Measurements from ENCODE around the gene TSPAN4. TPM values are rescaled to one million over a fixed set of nuclear protein-coding genes. Genes with fewer than 3 reads are reported as not detected.
A peak's percentile ranks its signal among the peaks of the same experiment; 100 is the strongest.

Gene TSPAN4
- total RNA-seq, 1 donor from 2014 or later: 26.4 TPM

DNA sequence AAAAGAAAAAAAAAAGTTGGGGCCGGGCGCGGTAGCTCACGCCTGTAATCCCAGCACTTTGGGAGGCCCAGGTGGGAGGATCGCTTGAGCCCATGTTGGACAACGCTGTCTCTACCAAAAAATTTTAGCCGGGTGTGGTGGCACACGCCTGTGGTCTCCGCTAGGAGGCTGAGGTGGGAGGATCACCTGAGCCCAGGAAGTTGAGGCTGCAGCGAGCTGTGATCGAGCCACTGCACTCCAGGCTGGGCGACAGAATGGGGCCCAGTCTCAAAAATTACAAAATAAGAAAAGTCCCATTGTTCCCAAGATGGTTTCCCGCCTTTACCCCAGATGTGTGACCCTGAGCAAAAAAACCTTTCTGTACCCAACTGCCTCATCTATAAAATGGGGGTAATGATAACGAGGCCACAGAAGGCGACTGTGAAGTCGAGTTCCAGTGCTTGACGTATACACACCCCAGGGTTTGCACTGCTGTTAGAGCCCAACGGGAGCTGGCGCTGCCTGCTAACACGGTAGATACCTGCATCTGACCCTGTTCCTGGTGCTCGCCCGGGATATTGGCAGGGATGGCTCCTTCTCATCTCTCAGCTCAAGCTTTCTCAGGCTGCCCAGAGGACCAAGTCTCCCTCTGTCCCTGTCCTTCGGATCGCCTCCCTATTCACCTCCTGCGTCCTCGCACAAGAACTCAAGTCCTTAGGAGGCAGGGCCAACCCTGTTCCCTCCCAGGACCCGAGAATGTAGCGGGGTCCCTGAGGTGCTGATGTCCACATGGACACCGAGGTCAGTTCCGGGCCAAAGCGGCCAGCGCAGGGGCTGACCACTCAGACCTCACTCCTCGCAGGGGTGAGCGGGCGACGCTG, 34.0 kb upstream of the TSPAN4 start:
- Mint-ChIP-seq H3K27me3 (ENCODE audit: unreplicated experiment) (peaks cover 17% of the 10 kb centered on the region), H3K27ac (ENCODE audit: unreplicated experiment) (peak overlapping the region; percentile 92)
- no peak for DNase-seq (ENCODE audit: low spot score)

DNA sequence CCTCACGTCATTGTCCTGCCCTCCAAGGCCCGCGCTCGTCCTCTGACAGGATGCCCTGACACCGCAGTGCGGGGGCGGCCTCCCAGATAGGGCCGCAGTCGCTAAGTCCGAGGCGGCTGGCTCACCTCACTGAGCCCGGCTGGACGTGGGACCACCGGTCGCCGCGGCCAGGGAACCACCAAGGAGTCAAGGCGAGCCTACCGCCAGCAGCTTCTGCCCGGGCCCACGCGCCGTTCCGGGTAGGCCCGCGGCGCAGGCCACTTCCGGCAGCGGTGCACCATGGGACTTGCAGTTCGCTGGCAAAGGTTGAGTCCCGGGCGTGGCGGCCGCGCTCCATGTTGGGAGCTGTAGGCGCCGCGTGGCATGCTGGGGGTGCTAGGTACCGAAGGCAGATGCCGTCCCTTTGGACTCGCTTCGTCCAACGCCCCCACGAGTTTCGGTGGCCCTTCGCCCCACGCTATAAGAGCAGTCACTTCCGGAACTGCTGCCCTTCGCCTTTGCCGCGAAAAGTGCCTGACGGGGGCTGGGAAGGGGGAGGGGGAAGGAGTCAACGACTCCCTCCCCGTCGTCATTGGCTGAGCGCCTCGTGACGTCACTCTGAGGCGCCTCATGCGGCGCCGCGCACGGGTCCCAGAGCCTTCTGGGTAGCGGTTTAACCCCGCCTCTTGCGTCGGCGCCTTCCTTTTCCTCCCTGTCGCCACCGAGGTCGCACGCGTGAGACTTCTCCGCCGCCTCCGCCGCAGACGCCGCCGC, 33.2 kb upstream of the TSPAN4 start, which contains the start of gene RPLP2:
Gene RPLP2 (plus strand): TSS at position 681 of the 753 bp plus-strand sequence. CDS start 268 bp downstream, outside the sequence.
- peak; percentile 96 for DNase-seq (ENCODE audit: low spot score)
- TF ChIP-seq, protein P1, sequence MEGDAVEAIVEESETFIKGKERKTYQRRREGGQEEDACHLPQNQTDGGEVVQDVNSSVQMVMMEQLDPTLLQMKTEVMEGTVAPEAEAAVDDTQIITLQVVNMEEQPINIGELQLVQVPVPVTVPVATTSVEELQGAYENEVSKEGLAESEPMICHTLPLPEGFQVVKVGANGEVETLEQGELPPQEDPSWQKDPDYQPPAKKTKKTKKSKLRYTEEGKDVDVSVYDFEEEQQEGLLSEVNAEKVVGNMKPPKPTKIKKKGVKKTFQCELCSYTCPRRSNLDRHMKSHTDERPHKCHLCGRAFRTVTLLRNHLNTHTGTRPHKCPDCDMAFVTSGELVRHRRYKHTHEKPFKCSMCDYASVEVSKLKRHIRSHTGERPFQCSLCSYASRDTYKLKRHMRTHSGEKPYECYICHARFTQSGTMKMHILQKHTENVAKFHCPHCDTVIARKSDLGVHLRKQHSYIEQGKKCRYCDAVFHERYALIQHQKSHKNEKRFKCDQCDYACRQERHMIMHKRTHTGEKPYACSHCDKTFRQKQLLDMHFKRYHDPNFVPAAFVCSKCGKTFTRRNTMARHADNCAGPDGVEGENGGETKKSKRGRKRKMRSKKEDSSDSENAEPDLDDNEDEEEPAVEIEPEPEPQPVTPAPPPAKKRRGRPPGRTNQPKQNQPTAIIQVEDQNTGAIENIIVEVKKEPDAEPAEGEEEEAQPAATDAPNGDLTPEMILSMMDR (IDR thresholded peaks at IDR 0.05; ENCODE audit: unreplicated experiment): no peak
- H3K36me3 Mint-ChIP-seq (ENCODE audit: low read depth, unreplicated experiment): peaks cover 14% of the 10 kb centered on the region
- H3K27me3 Mint-ChIP-seq (ENCODE audit: unreplicated experiment): peaks cover 15% of the 10 kb centered on the region
- peaks cover 17% of the 10 kb centered on the region for H3K4me1 Mint-ChIP-seq (ENCODE audit: unreplicated experiment)
- peak within 1 kb of the TSS; percentile 95 for H3K27ac Mint-ChIP-seq (ENCODE audit: unreplicated experiment)
- peak within 1 kb of the TSS; percentile 94 for H3K4me3 Mint-ChIP-seq (ENCODE audit: unreplicated experiment)
- no peaks in the 10 kb centered on the region for H3K9me3 Mint-ChIP-seq (ENCODE audit: unreplicated experiment)

More for the DNA sequence above, 34.0 kb upstream of the TSPAN4 start:
- H3K9me3 Mint-ChIP-seq (ENCODE audit: unreplicated experiment): no peaks in the 10 kb centered on the region
- H3K36me3 Mint-ChIP-seq (ENCODE audit: low read depth, unreplicated experiment): peaks cover 14% of the 10 kb centered on the region
- peaks cover 17% of the 10 kb centered on the region for H3K4me1 Mint-ChIP-seq (ENCODE audit: unreplicated experiment)
- H3K4me3 Mint-ChIP-seq (ENCODE audit: unreplicated experiment): peak overlapping the region; percentile 94
- TF ChIP-seq, protein P1 (IDR thresholded peaks at IDR 0.05; ENCODE audit: unreplicated experiment): no peak

DNA sequence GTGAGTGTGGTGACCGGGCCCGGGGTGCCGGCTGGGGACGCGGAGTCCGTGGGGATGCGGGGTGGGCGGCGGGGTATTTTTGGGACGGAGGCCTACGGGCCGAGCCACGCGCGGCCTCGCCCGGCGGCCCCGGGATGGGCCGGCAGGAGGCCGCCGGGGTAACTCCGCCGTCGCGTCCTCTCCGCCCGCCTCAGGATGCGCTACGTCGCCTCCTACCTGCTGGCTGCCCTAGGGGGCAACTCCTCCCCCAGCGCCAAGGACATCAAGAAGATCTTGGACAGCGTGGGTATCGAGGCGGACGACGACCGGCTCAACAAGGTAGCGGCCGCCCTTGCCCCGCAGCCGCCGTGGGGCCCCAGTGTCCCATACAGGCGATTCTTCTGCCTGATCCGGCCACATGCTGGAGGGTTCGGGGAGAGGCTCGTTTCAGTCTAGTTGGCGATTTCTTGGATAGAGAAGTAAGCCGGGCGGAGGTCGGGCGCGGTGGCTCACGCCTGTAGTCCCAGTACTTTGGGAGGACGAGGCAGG, 32.5 kb upstream of the TSPAN4 start:
- TF ChIP-seq, protein P1 (IDR thresholded peaks at IDR 0.05; ENCODE audit: unreplicated experiment): no peak
- Mint-ChIP-seq H3K9me3 (ENCODE audit: unreplicated experiment) (no peaks in the 10 kb centered on the region), H3K27ac (ENCODE audit: unreplicated experiment) (peak overlapping the region; percentile 82)

DNA sequence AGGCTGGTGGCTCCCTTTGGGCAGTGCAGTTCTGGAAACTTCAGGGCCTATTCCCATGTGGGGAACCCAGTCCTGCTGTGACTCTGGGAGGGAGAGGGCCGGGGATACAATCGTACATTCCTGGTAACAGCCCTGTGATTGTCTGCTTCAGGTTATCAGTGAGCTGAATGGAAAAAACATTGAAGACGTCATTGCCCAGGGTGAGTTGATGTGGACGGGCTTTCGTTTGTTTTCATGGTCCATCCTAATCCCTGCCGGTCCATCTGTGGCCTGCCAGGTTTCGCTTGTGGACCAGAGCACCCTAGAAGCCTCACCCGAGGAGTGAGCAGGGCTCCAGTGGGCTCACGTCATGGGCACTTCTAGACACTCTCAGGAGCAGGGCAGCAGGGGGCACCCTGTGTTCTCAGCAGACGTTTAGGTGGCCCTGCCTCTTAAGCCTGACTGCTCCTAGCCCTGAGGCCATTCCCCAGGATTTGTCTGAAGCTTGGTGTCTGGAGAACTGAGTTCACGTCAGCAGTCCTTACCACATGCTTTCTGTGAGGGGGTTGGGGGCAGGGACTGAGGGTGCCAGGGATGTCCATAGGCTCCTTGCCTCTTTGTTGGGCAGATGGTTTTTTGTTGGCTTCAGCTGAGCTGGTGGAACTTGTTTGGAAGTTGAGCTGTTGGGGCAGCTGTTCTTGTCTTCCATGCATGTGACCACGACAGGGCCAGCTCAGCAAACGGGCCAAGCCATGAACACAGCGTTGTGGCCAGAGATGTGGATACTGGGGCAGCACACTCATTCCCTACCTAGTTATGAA, 31.0 kb upstream of the TSPAN4 start:
- DNase-seq (ENCODE audit: low spot score): no peak
- TF ChIP-seq, protein P1 (IDR thresholded peaks at IDR 0.05; ENCODE audit: unreplicated experiment): no peak
- Mint-ChIP-seq H3K36me3 (ENCODE audit: low read depth, unreplicated experiment) (peaks cover 14% of the 10 kb centered on the region), H3K4me1 (ENCODE audit: unreplicated experiment) (peaks cover 17% of the 10 kb centered on the region), H3K27ac (ENCODE audit: unreplicated experiment) (peak overlapping the region; percentile 72), H3K27me3 (ENCODE audit: unreplicated experiment) (peaks cover 15% of the 10 kb centered on the region), H3K9me3 (ENCODE audit: unreplicated experiment) (no peaks in the 10 kb centered on the region), H3K4me3 (ENCODE audit: unreplicated experiment) (peak overlapping the region; percentile 94)

More for the DNA sequence above, 32.5 kb upstream of the TSPAN4 start:
- H3K4me3 Mint-ChIP-seq (ENCODE audit: unreplicated experiment): peak overlapping the region; percentile 94
- H3K4me1 Mint-ChIP-seq (ENCODE audit: unreplicated experiment): peaks cover 17% of the 10 kb centered on the region
- DNase-seq (ENCODE audit: low spot score): no peak
- peaks cover 15% of the 10 kb centered on the region for H3K27me3 Mint-ChIP-seq (ENCODE audit: unreplicated experiment)
- H3K36me3 Mint-ChIP-seq (ENCODE audit: low read depth, unreplicated experiment): peaks cover 14% of the 10 kb centered on the region
